A549 (cell line): ENCODE data around the gene UBE2H. TPM values are rescaled to one million over a fixed set of nuclear protein-coding genes. Genes with fewer than 3 reads are reported as not detected.

ENCODE experiments used
- ATAC-seq, 2 experiments: fragments of 200-7000 bp in 1 of 2; fragments of >200 bp in 1 of 2; cut with Nextera tagmentation in 1 of 2; cut with Tn5 transposase in 1 of 2; 3 replicates each; pipeline versions ENCODE4 v1.8.0 to v1.9.1; 2018 to 2020; ENCODE audit warnings: mild to moderate bottlenecking in 1 of 2, moderate library complexity in 1 of 2
- CTCF ChIA-PET: fragments of 300-600 bp; sonication (Branson Sonifier 250); formaldehyde crosslinking; extraction: SDS; loops from one replicate; lab custom pipeline; 2021; ENCODE audit warnings: antibody characterized with exemption, inconsistent platforms; lab: Yijun Ruan, JAX
- POLR2A ChIA-PET: fragments of 350-600 bp; formaldehyde crosslinking; extraction: SDS; loops from one replicate; lab custom pipeline; 2021; ENCODE audit warnings: antibody characterized with exemption, inconsistent platforms; lab: Yijun Ruan, JAX
- DNase-seq, 2 experiments: peaks; one replicate each; pipeline versions ENCODE4 v3.0.0 to v3.0.0-alpha.2; 2011 to 2016; ENCODE audit warnings: low read depth in 1 of 2, low spot score in 1 of 2
- FAIRE-seq: peaks from 2 replicates; lab custom pipeline; 2011; peaks lifted over from hg19 to GRCh38; lab: Jason Lieb, UNC
- H3K27ac ChIP-seq, 2 experiments: fragments of >200 bp; sonication (Bioruptor Twin); formaldehyde crosslinking; 3 replicates each; pipeline ENCODE4 v1.5.1; 2016 to 2017
- H3K4me1 ChIP-seq: fragments of >200 bp; sonication (Bioruptor Twin); formaldehyde crosslinking; 3 replicates; pipeline ENCODE4 v1.6.1; 2016
- H3K4me2 ChIP-seq: fragments of >200 bp; sonication (Bioruptor Twin); formaldehyde crosslinking; 3 replicates; pipeline ENCODE4 v1.6.1; 2016
- H3K4me3 ChIP-seq: fragments of >200 bp; sonication (Bioruptor Twin); formaldehyde crosslinking; 3 replicates; pipeline ENCODE4 v1.5.1; 2016
- H3K9me3 ChIP-seq: fragments of >200 bp; sonication (Bioruptor Twin); formaldehyde crosslinking; 3 replicates; pipeline ENCODE4 v1.6.1; 2016
- BHLHE40 ChIP-seq: IDR thresholded peaks from 2 replicates; pipeline ENCODE4 v1.6.1; 2012; ENCODE audit warnings: low read depth, low read length, inconsistent platforms
- CBX8 ChIP-seq: fragments of 200-600 bp; sonication (generic); IDR thresholded peaks from 2 replicates; pipeline ENCODE4 v1.6.1; 2016
- EHMT2 ChIP-seq: fragments of 200-600 bp; sonication (generic); IDR thresholded peaks from 2 replicates; pipeline ENCODE4 v1.6.1; 2016; ENCODE audit warnings: antibody characterized with exemption, low read depth, mild to moderate bottlenecking, moderate library complexity
- ELK1 ChIP-seq: fragments of 150-350 bp; IDR thresholded peaks from 2 replicates; pipeline ENCODE4 v1.6.1; 2014; ENCODE audit warnings: low read depth, mild to moderate bottlenecking, low read length
- EP300 ChIP-seq, 2 experiments: fragments of >200 bp; sonication (Bioruptor Twin); formaldehyde crosslinking; IDR thresholded peaks; 2 replicates in 1 of 2; 3 replicates in 1 of 2; pipeline ENCODE4 v1.6.1; 2016 to 2017
- ESRRA ChIP-seq: fragments of 150-350 bp; IDR thresholded peaks from 2 replicates; pipeline ENCODE4 v1.6.1; 2014; ENCODE audit warnings: mild to moderate bottlenecking, low read length, borderline replicate concordance
- GATA3 ChIP-seq: IDR thresholded peaks from 2 replicates; pipeline ENCODE4 v1.6.1; 2012; ENCODE audit warnings: borderline replicate concordance
- HDAC2 ChIP-seq: fragments of 200-600 bp; sonication (generic); IDR thresholded peaks from 2 replicates; pipeline ENCODE4 v1.6.1; 2016
- HOXA7 ChIP-seq: fragments of 250-450 bp; sonication (Bioruptor Pico); IDR thresholded peaks from 2 replicates; pipeline ENCODE4 v1.5.0; 2020; ENCODE audit warnings: mild to moderate bottlenecking, moderate library complexity
- HOXB13 ChIP-seq: fragments of 250-450 bp; sonication (Bioruptor Pico); IDR thresholded peaks from 2 replicates; pipeline ENCODE4 v1.5.0; 2020; ENCODE audit warnings: low read depth, mild to moderate bottlenecking, moderate library complexity
- KDM5A ChIP-seq: fragments of 200-600 bp; sonication (generic); IDR thresholded peaks from 2 replicates; pipeline ENCODE4 v1.6.1; 2016; ENCODE audit warnings: antibody characterized with exemption, mild to moderate bottlenecking
- MAFK ChIP-seq: fragments of 450-650 bp; IDR thresholded peaks from 2 replicates; pipeline ENCODE4 v1.6.1; 2014; ENCODE audit not compliant: partially characterized antibody
- NFE2L2 ChIP-seq: fragments of 150-350 bp; conservative IDR thresholded peaks from 2 replicates; pipeline ENCODE4 v1.6.1; 2014; ENCODE audit warnings: low read length
- NPAS2 ChIP-seq: fragments of 250-450 bp; sonication (Bioruptor Pico); IDR thresholded peaks from 2 replicates; pipeline ENCODE4 v1.8.0; 2022; ENCODE audit warnings: mild to moderate bottlenecking, moderate library complexity, borderline replicate concordance
- PHF8 ChIP-seq: fragments of 200-600 bp; sonication (generic); IDR thresholded peaks from 2 replicates; pipeline ENCODE4 v1.6.1; 2016; ENCODE audit warnings: low read depth, mild to moderate bottlenecking, antibody characterized with exemption, moderate library complexity, borderline replicate concordance
- RAD21 ChIP-seq, 2 experiments: fragments of >200 bp in 1 of 2; sonication (Bioruptor Twin) in 1 of 2; formaldehyde crosslinking in 1 of 2; IDR thresholded peaks in 1 of 2; conservative IDR thresholded peaks in 1 of 2; 2 replicates in 1 of 2; 3 replicates in 1 of 2; pipeline ENCODE4 v1.6.1; 2012 to 2018; ENCODE audit warnings: inconsistent platforms in 1 of 2
- RARB ChIP-seq: fragments of 250-450 bp; sonication (Bioruptor Pico); IDR thresholded peaks from 2 replicates; pipeline ENCODE4 v1.8.0; 2021; ENCODE audit warnings: mild to moderate bottlenecking, moderate library complexity
- REST ChIP-seq: fragments of 200-600 bp; sonication (generic); IDR thresholded peaks from 2 replicates; pipeline ENCODE4 v1.6.1; 2016; ENCODE audit warnings: antibody characterized with exemption, mild to moderate bottlenecking, moderate library complexity
- RFX5 ChIP-seq: fragments of 450-650 bp; IDR thresholded peaks from 2 replicates; pipeline ENCODE4 v1.7.1; 2014; ENCODE audit warnings: antibody characterized with exemption, mild to moderate bottlenecking, moderate library complexity
- SMC3 ChIP-seq: fragments of >200 bp; sonication (Bioruptor Twin); formaldehyde crosslinking; IDR thresholded peaks from 3 replicates; pipeline ENCODE4 v1.6.1; 2018; ENCODE audit warnings: inconsistent platforms
- USF2 ChIP-seq: fragments of 450-650 bp; IDR thresholded peaks from 2 replicates; pipeline ENCODE4 v1.6.1; 2014; ENCODE audit warnings: antibody characterized with exemption
- ZNF302 ChIP-seq: fragments of 250-450 bp; sonication (Bioruptor Pico); IDR thresholded peaks from 2 replicates; pipeline ENCODE4 v1.9.0; 2021; ENCODE audit warnings: inconsistent platforms, mild to moderate bottlenecking, moderate library complexity
- ZSCAN20 ChIP-seq: fragments of 250-450 bp; sonication (Bioruptor Pico); IDR thresholded peaks from 2 replicates; pipeline ENCODE4 v1.8.0; 2022; ENCODE audit warnings: mild to moderate bottlenecking, moderate library complexity
- WGBS: methylation state at CpG from one replicate; pipeline ENCODE4 v1.1.6; 2017; ENCODE audit errors: missing lambda C conversion rate; 5-methylcytosine and 5-hydroxymethylcytosine counted together
- polyA plus RNA-seq, 4 experiments: library from polyadenylated mRNA; depleted of rRNA in 3 of 4; stranded (reverse); fragments of >200 nt; fragmentation: RNase III in 1 of 4; extraction: RNeasy Plus Mini Kit Qiagen cat#74134 plus additional on column Dnase treatment in 1 of 4; gene quantifications; 2 replicates in 3 of 4; 3 replicates in 1 of 4; pipeline ENCODE4 v1.2.3, GENCODE V29; 2011 to 2017

UBE2H gene
- polyA plus RNA-seq, 2 of the 4 experiments (the other 2 are of a cell fraction) = 73.5 to 99.2 TPM

- TF ChIP-seq CBX8 = no peak
- no peak for TF ChIP-seq ESRRA
- no peak for TF ChIP-seq BHLHE40
- no peak for TF ChIP-seq ELK1
Observed at GRCh38 chr7:129933627-129934026, 19.1 kb downstream of the UBE2H start (continued).

GRCh38 chr7:129926618-129927017 lies 26.1 kb downstream of the UBE2H start:
- H3K4me3 ChIP-seq = no peak overlapping the region
- H3K4me1 ChIP-seq = peaks cover 20% of the 10 kb centered on the region
- WGBS = 92% methylated on average over 3 of the region's 3 CpGs
- DNase-seq (no peak), ATAC-seq (no peak; a peak in 1 of 6 replicates), FAIRE-seq (no peak)
- H3K4me2 ChIP-seq = no peak overlapping the region
- CTCF ChIA-PET = interaction anchor here (1.6 kb wide), 1 partner anchor 9 kb away, joined by 4 read pairs; no protein-coding TSS in a partner anchor
- TF ChIP-seq HOXA7 (CRISPR knock-in tag) (no peak), RFX5 (no peak), GATA3 (no peak), EHMT2 (no peak)
- no peaks in the 10 kb centered on the region for H3K9me3 ChIP-seq
- POLR2A ChIA-PET = no interaction called here
- no peak overlapping the region for H3K27ac ChIP-seq

GRCh38 chr7:129925416-129926002 lies 27.3 kb downstream of the UBE2H start:
- ATAC-seq (peak in 1 of 2 experiments; percentile 13; a peak in 1 of 6 replicates), DNase-seq (no peak), FAIRE-seq (no peak)
- TF ChIP-seq EP300 (IDR thresholded peaks at IDR 0.05) (no peak), RAD21 (conservative IDR thresholded peaks at IDR 0.05 in 1 of 2, IDR thresholded peaks at IDR 0.05 in 1 of 2) (no peak), RFX5 (no peak), KDM5A (no peak), ESRRA (no peak), NFE2L2 (no peak), REST (no peak), NPAS2 (no peak), MAFK (no peak), ZSCAN20 (CRISPR knock-in tag) (no peak), PHF8 (no peak), RARB (CRISPR knock-in tag) (no peak), SMC3 (no peak), ZNF302 (no peak), HOXB13 (CRISPR knock-in tag) (no peak), HDAC2 (no peak), USF2 (no peak)
- H3K4me3 ChIP-seq = no peak overlapping the region
- H3K4me2 ChIP-seq = no peak overlapping the region
- 0 out of 6 replicates have a peak overlapping the region, but pooled peaks of 1 of the 2 experiments have one; percentile 32 for H3K27ac ChIP-seq
- CTCF ChIA-PET = interaction anchor here (0.7 kb wide), 1 partner anchor 971 kb away, joined by 3 read pairs; no protein-coding TSS in a partner anchor
- H3K9me3 ChIP-seq = no peaks in the 10 kb centered on the region
- POLR2A ChIA-PET = no interaction called here
- 88% methylated on average over 8 of the region's 8 CpGs for WGBS
- peaks cover 20% of the 10 kb centered on the region for H3K4me1 ChIP-seq
